GM18498 (cell line): ENCODE data around the gene SREBF1.
A peak's percentile ranks its signal among the peaks of the same experiment; 100 is the strongest.

Experiments
- ATAC-seq: cut with Tn5 transposase; IDR thresholded peaks from one replicate; pipeline ENCODE4 v1.9.1; 2021; ENCODE audit warnings: mild to moderate bottlenecking, moderate library complexity; ENCODE audit not compliant: unreplicated experiment

Gene SREBF1

GRCh38 chr17:17826342-17826713 lies 10.5 kb downstream of the SREBF1 start:
- ATAC-seq: no peak

DNA sequence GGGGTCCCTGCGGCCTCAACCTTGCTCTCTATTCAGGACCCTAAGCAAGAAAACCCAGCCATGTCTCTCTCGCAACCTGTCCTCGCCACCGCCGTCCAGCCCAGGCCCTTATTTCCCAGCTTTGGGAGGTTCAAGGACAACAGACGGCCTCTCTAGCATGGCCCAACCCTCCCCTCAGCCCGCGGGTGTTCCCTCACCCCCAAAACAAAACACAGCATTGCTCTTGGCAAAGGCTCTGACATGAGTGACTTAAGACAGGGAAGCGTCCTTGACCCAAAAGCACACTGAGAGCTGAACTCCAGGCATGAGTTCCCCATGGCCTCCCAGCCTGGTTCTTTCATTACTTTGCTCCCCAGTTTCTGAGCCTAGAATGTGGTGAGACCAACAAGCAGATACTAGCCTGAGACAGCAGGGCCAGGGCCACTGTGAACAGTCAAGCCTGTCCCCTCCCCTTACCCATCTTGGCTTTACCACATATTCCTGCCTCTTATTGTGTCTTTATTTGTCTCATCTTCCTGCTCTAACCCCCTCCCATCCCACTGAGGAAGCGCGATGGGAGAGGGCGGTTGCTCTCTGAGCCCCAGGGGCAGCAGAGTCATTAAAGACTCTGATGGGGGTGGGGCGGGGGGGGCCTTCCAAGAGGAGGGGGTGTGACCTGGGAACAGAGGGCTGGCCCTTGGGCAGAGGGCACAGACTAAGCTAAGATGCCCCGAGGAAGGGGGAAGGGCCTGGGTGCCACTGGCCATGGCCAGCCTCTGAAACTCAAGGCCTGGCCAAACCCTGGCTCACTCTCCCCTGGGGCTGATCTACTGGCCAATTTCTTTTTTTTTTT lies 11.8 kb downstream of the SREBF1 start:
- ATAC-seq: no peak

GRCh38 chr17:17824119-17824782 lies 12.5 kb downstream of the SREBF1 start:
- ATAC-seq: peak; percentile 7

DNA sequence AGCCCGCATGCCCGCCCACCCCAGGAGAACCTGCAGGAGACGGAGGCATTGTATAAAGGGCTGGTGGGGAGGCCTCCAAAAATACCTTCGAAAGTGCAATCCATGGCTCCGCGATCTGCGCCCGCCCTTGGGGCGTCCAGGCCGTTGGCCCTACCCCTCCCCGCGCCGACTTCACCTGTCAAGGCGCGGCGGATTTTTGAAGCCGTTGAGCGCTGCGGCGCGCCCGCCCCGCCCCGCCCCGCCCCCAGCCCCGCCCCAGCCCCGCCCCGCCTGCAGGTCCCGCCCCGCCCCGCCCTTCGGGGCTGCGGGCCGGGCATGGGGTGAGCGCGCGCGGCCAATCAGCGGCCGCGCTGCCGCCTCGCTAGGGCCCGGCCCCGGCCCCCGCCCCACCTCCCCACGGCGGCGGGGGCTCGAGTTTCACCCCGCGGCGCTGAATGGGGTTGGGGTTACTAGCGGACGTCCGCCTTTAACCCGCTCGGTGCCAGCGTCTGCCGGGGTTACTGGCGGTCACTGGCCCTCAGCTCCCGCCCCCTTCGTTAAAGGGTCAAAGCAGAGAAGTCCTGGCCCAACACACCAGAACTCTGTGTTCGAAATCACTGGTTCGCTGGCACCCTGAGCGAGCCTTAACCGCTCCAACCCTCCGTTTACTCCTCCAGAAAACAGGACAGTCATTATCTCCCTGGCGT lies 13.2 kb downstream of the SREBF1 start:
- peak; percentile 84 for ATAC-seq

DNA sequence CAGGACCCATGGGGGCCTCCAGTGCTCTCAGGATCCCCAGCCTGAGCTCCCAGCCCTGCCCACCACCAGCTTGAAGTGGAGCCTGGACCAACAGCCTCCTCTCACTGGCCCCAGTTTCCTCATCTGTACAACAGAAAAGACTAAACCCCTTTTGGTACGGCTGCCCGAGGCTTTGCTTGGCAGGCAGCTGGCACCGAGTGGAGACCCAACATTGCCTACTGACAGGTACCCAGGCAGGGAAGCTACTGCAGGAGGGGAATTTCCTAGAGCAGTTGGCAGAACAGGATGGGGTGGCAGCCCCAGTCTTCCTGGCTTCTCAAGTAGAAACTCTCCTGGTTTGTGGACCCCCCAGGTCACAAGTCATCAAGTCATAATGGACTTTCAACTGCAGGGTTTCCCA lies 14.2 kb downstream of the SREBF1 start:
- ATAC-seq: no peak

DNA sequence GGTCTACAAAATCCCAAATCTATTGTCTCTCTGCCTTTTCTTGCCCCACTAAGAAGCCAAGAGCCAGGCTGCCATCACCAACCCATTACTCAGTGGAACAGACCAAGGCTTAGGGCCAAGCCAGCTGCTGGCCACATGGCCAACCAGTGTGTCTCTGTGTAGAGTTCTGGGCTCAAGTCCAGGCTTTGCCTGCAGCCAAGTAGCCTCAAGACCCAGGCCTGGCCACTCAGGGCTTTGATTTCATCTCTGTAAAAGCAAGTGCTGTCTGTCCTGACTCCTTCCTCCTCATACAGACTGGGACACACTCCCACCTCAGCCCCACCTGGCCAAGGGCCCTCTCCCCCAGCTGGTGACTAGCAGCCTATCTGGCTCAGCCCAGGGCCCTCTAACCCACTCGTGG lies 14.6 kb downstream of the SREBF1 start:
- ATAC-seq: no peak

- ATAC-seq: no peak
Observed at GRCh38 chr17:17820463-17821158, 16.2 kb downstream of the SREBF1 start.

- ATAC-seq: no peak
Observed at GRCh38 chr17:17820046-17820445, 16.7 kb downstream of the SREBF1 start.

- peak; percentile 47 for ATAC-seq
Observed at GRCh38 chr17:17819561-17819995, 17.2 kb downstream of the SREBF1 start.

GRCh38 chr17:17819111-17819510 lies 17.7 kb downstream of the SREBF1 start:
- ATAC-seq: no peak

GRCh38 chr17:17818088-17818526 lies 18.7 kb downstream of the SREBF1 start:
- no peak for ATAC-seq

GRCh38 chr17:17817552-17817947 lies 19.2 kb downstream of the SREBF1 start:
- ATAC-seq: no peak

DNA sequence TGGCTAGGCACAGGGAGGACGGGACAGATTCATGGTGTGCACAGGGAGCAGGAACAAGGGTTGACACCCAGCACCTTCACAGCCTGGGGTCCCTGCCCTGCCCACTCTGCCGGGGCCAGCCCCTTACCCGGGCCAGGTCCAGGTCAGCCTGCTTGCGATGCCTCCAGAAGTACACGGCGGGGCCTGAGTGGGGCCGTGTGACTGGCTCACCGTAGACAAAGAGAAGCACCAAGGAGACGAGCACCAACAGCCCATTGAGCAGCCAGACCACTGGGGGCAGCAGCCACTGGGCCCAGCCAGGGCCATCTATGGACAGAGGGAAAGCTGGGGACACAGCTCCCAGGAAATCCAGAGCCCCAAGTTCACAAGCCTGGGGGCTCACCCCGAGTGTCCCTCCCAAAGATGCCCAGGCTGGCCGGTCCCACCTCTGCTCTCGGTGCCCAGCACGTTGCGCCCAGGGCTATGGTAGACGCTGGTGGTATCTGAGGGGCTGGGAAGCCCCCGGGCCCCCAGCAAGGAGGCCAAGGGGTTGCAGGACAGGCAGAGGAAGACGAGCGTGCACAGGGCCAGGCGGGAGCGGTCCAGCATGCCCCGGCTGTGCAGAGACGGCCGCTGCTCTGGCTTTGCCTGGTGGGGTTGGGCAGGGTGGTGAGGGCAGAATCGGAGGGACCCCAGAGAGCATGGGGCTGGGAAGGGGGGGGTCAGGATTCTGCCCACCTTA lies 19.8 kb downstream of the SREBF1 start:
- no peak for ATAC-seq

- no peak for ATAC-seq
Observed at GRCh38 chr17:17816240-17816814, 20.5 kb downstream of the SREBF1 start.

DNA sequence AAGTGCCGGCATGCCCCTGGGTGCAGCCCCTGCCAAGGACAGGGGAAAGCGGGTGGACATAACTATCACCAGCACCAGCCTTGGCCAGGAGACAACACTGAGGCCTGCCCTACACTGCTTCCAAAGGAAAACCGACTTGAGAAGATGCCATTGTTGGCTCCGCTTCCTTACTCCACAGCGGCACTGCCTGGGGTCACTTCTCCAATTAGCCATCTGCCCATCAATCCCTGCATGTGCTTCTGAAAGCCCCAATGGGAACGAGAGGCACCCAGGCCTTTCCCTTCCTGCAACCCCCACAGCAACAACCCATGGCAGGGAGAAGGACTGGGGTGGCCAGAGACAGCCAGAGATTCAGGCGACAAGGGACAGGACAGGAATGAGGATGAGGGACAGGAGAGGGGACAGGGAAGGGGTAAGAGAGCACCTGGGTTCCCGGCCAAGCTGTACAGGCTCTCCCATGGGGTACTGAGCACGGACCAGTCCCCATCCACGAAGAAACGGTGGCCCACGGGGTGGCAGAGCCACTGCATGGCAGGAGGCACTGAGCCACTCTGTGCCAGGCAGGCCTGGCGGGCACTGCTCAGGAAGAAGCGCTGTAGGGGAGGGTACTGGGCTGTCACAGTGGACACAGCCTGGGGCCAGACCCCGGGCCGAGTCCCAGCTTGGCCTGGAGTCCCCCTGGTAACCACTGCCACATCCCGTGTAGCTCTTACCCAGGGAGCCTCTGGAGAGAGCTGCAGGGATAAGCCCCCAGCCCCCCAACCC lies 21.2 kb downstream of the SREBF1 start:
- no peak for ATAC-seq

- no peak for ATAC-seq
Observed at GRCh38 chr17:17815062-17815406, 21.8 kb downstream of the SREBF1 start.

GRCh38 chr17:17814162-17815061 lies 22.4 kb downstream of the SREBF1 start:
- ATAC-seq: no peak

GRCh38 chr17:17813725-17814095 lies 23.1 kb downstream of the SREBF1 start:
- no peak for ATAC-seq
